ENCODE data around the gene FKRP. TPM values are rescaled to one million over a fixed set of nuclear protein-coding genes. Genes with fewer than 3 reads are reported as not detected.
"Not testable (repeated sequence)": the region's sequence is repeated elsewhere in the genome, so short reads cannot be mapped to it uniquely, and the experiment has no call there.

FKRP gene
- total RNA-seq, 1 donor from 2014 or later = 13.2 TPM

- Histone ChIP-seq H3K9me3 (no peaks in the 10 kb centered on the region), H3K4me3 (no peak overlapping the region), H3K27ac (peak overlapping the region; percentile 33), H3K36me3 (peaks cover 5% of the 10 kb centered on the region), H3K27me3 (ENCODE audit: low read depth) (no peaks in the 10 kb centered on the region), H3K4me1 (peaks cover 15% of the 10 kb centered on the region)
- no peak for ATAC-seq
- no peak for TF ChIP-seq CTCF (IDR thresholded peaks at IDR 0.05)
- intact Hi-C loops (cut with DNase I) = loop anchor here (10.0 kb wide), 1 partner anchor 73 kb away; no protein-coding TSS in a partner anchor
- no peak for DNase-seq
Observed at GRCh38 chr19:46761418-46761831, 15.6 kb downstream of the FKRP start.

GRCh38 chr19:46762245-46762890 is 16.5 kb downstream of the FKRP start:
- no peaks in the 10 kb centered on the region for H3K27me3 ChIP-seq (ENCODE audit: low read depth)
- no peak for TF ChIP-seq CTCF (IDR thresholded peaks at IDR 0.05)
- intact Hi-C loops (cut with DNase I) = loop anchor here (10.0 kb wide), 1 partner anchor 72 kb away; no protein-coding TSS in a partner anchor
- H3K4me3 ChIP-seq = no peak overlapping the region
- no peaks in the 10 kb centered on the region for H3K36me3 ChIP-seq
- DNase-seq = no peak
- H3K9me3 ChIP-seq = no peaks in the 10 kb centered on the region
- ATAC-seq = no peak
- H3K27ac ChIP-seq = no peak overlapping the region
- peaks cover 7% of the 10 kb centered on the region for H3K4me1 ChIP-seq

GRCh38 chr19:46764817-46765291 is 19.0 kb downstream of the FKRP start:
- intact Hi-C loops (cut with DNase I) = loop anchor here (10.0 kb wide), 1 partner anchor 70 kb away; no protein-coding TSS in a partner anchor
- H3K4me3 ChIP-seq = no peak overlapping the region
- no peak for DNase-seq
- no peak for TF ChIP-seq CTCF (IDR thresholded peaks at IDR 0.05)
- H3K27me3 ChIP-seq (ENCODE audit: low read depth) = no peaks in the 10 kb centered on the region
- peak; percentile 57 to 71 for ATAC-seq
- H3K27ac ChIP-seq = no peak overlapping the region
- H3K36me3 ChIP-seq = no peaks in the 10 kb centered on the region
- H3K9me3 ChIP-seq = no peaks in the 10 kb centered on the region
- peaks cover 7% of the 10 kb centered on the region for H3K4me1 ChIP-seq

- H3K9me3 ChIP-seq = no peaks in the 10 kb centered on the region
- intact Hi-C loops (cut with DNase I) = loop anchor here (10.0 kb wide), 1 partner anchor 68 kb away; no protein-coding TSS in a partner anchor
- DNase-seq (peak; percentile 74), ATAC-seq (peak; percentile 72 to 73)
- no peaks in the 10 kb centered on the region for H3K36me3 ChIP-seq
- no peak overlapping the region for H3K4me3 ChIP-seq
- H3K27me3 ChIP-seq (ENCODE audit: low read depth) = no peaks in the 10 kb centered on the region
- no peak overlapping the region for H3K27ac ChIP-seq
- peak; percentile 77 for TF ChIP-seq CTCF (IDR thresholded peaks at IDR 0.05)
- H3K4me1 ChIP-seq = peaks cover under 1% of the 10 kb centered on the region
Observed at GRCh38 chr19:46766569-46767317, 20.9 kb downstream of the FKRP start.

- not testable (repeated sequence) for H3K4me1 ChIP-seq; H3K9me3 ChIP-seq; H3K4me3 ChIP-seq; DNase-seq; H3K27me3 ChIP-seq (ENCODE audit: low read depth); H3K36me3 ChIP-seq; H3K27ac ChIP-seq; ATAC-seq
- intact Hi-C loops (cut with DNase I) = loop anchor here (10.0 kb wide), 1 partner anchor 66 kb away; no protein-coding TSS in a partner anchor
Observed at GRCh38 chr19:46768746-46769145, 22.9 kb downstream of the FKRP start.

Measured in lower lobe of right lung (tissue), 2 donors.